ENCODE data around the gene CD300A. TPM values are rescaled to one million over a fixed set of nuclear protein-coding genes. Genes with fewer than 3 reads are reported as not detected.

CD300A gene
- total RNA-seq, result not detected in 2 replicates
- long read RNA-seq, result 0 reads

DNA sequence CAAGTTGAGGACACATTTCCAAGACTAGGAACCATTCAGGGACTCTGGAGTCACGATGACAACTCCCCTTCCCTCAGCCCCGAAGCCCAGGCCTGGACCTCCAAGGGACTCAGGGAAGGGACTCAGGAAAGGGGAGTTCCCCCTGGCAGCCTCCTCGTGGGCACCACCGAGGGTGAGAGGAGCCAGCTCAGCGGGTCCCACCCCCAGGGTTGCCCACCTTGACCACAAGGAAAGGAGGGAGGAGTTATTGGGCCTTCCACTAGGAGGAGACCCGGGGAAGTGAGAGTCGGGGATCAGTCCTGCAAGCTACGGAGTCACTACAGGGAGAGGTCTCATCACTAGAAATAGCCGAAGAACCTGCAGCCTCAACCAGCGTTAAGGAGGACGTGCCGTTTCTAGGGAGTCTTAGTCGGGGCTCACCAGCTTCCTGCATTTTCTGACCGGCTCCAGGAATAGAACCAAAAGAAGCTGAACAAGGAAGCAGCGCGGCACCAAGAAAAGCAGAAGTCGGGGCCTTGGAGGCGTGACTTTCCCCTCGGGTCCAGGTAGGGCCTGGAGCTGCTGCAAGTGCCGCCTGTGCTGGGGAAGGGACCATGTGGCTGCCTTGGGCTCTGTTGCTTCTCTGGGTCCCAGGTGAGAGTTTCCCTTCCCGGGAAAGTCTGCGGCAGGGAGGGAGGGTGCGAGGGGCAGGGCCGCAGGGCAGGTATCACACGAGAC lies at the start of gene CD300A:
TSS of gene CD300A (plus strand) at position 524 of the 717 bp plus-strand sequence. CDS start at position 594, 70 bp downstream.
- H3K36me3 Mint-ChIP-seq (ENCODE audit: unreplicated experiment), result no peaks in the 10 kb centered on the region
- DNase-seq (ENCODE audit: extremely low spot score, unreplicated experiment), result no peak
- H3K9me3 Mint-ChIP-seq (ENCODE audit: unreplicated experiment), result no peaks in the 10 kb centered on the region
- no peak within 1 kb of the TSS for H3K27ac Mint-ChIP-seq (ENCODE audit: unreplicated experiment)
- peaks cover 8% of the 10 kb centered on the region for H3K27me3 Mint-ChIP-seq (ENCODE audit: unreplicated experiment)
- no peaks in the 10 kb centered on the region for H3K4me1 Mint-ChIP-seq (ENCODE audit: unreplicated experiment)
- TF ChIP-seq, protein P1, sequence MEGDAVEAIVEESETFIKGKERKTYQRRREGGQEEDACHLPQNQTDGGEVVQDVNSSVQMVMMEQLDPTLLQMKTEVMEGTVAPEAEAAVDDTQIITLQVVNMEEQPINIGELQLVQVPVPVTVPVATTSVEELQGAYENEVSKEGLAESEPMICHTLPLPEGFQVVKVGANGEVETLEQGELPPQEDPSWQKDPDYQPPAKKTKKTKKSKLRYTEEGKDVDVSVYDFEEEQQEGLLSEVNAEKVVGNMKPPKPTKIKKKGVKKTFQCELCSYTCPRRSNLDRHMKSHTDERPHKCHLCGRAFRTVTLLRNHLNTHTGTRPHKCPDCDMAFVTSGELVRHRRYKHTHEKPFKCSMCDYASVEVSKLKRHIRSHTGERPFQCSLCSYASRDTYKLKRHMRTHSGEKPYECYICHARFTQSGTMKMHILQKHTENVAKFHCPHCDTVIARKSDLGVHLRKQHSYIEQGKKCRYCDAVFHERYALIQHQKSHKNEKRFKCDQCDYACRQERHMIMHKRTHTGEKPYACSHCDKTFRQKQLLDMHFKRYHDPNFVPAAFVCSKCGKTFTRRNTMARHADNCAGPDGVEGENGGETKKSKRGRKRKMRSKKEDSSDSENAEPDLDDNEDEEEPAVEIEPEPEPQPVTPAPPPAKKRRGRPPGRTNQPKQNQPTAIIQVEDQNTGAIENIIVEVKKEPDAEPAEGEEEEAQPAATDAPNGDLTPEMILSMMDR (IDR thresholded peaks at IDR 0.05), result no peak
- no peak within 1 kb of the TSS for H3K4me3 Mint-ChIP-seq (ENCODE audit: unreplicated experiment)

DNA sequence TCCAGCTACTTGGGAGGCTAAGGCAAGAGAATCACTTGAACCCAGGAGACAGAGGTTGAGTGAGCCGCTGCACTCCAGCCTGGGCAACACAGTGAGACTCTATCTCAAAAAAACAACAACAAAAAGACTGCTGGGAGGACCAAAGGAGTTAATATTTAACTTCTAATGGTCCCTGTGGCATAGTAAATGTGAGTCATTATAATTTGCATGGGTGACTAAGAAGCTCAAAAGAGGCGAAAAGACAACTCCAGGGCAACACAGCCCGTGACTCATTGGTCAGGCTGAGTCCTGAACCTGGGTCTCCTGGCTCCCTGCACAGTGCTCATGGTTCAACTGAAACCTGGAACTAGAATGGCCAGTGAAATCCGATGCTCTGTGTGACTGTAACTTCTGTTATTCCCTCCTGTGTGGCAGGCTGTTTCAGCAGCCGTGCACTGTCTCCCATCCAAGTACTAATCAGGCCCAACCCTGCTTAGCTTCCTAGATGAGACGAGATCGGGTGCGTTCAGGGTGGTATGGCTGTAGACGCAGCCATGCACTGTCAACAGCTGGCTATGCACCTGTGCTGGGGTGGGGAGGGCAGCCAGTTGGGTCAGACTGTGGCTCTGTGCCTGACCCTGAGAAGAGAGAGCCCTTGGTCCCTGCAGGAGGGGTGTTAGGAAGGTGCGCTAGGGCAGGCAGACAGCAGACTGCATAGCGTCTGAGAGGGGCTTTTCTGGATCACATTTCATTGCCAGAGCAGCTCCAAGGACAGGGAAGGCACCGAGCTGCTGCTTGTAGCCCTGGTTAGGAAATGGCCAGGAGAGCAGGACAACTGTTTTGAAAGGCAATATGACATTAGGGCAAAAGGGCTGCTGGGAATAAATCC lies 49.0 kb upstream of the CD300A start:
- TF ChIP-seq, protein P1 (IDR thresholded peaks at IDR 0.05), result no peak
- Mint-ChIP-seq H3K9me3 (ENCODE audit: unreplicated experiment) (no peaks in the 10 kb centered on the region), H3K27me3 (ENCODE audit: unreplicated experiment) (peaks cover 4% of the 10 kb centered on the region), H3K36me3 (ENCODE audit: unreplicated experiment) (no peaks in the 10 kb centered on the region), H3K4me3 (ENCODE audit: unreplicated experiment) (no peak overlapping the region), H3K4me1 (ENCODE audit: unreplicated experiment) (peaks cover 6% of the 10 kb centered on the region), H3K27ac (ENCODE audit: unreplicated experiment) (no peak overlapping the region)
- DNase-seq (ENCODE audit: extremely low spot score, unreplicated experiment), result no peak

DNA sequence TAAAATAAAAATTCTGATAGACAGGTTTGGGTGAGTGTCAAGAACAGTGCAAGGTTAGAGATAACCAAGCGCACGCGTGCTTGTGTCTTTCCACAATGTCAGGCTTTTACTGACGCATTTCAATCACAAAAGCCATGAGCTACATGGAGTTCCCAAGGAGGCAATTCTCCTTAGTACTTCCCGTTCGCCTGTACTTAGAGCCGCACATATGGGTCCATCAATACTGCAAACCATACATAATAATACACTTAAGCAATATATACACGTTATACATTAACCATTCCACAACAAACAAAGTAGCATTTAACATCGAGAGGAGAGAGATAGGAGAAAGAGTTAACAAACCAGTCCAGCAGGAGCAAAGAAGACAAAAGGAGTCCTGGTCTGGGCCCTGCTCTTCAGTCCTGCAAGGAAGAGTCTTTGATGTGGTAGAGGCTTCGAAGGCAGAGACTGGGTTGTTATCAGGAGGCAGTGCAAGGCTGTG lies 46.5 kb upstream of the CD300A start:
- Mint-ChIP-seq H3K4me1 (ENCODE audit: unreplicated experiment) (peaks cover 6% of the 10 kb centered on the region), H3K36me3 (ENCODE audit: unreplicated experiment) (no peaks in the 10 kb centered on the region), H3K27me3 (ENCODE audit: unreplicated experiment) (peaks cover 6% of the 10 kb centered on the region), H3K9me3 (ENCODE audit: unreplicated experiment) (no peaks in the 10 kb centered on the region), H3K27ac (ENCODE audit: unreplicated experiment) (no peak overlapping the region), H3K4me3 (ENCODE audit: unreplicated experiment) (no peak overlapping the region)
- no peak for DNase-seq (ENCODE audit: extremely low spot score, unreplicated experiment)
- TF ChIP-seq, protein P1 (IDR thresholded peaks at IDR 0.05), result no peak

DNA sequence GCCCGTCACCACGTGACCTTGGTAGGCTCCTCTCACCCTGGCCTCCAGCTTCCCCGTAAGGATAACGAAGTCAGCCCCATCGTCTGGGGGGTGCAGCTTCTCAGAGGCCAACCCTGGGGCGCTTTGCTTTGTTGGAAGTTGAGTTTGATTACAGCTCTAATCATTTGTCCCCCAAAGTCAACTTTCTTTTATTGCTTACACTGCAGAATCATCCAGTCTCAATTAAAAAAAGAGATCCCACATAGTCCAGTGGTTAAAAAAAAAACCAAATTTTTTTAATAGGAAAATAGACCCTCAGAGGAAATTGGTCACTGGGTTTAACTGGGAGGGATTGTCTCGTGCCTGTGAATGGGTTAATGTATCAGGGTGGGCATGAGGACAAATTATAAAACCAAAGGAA lies 42.3 kb upstream of the CD300A start:
- no peak overlapping the region for H3K27ac Mint-ChIP-seq (ENCODE audit: unreplicated experiment)
- H3K4me3 Mint-ChIP-seq (ENCODE audit: unreplicated experiment), result no peak overlapping the region
- peaks cover 6% of the 10 kb centered on the region for H3K27me3 Mint-ChIP-seq (ENCODE audit: unreplicated experiment)
- TF ChIP-seq, protein P1 (IDR thresholded peaks at IDR 0.05), result no peak
- H3K4me1 Mint-ChIP-seq (ENCODE audit: unreplicated experiment), result peaks cover 3% of the 10 kb centered on the region
- H3K36me3 Mint-ChIP-seq (ENCODE audit: unreplicated experiment), result no peaks in the 10 kb centered on the region
- DNase-seq (ENCODE audit: extremely low spot score, unreplicated experiment), result no peak
- no peaks in the 10 kb centered on the region for H3K9me3 Mint-ChIP-seq (ENCODE audit: unreplicated experiment)

DNA sequence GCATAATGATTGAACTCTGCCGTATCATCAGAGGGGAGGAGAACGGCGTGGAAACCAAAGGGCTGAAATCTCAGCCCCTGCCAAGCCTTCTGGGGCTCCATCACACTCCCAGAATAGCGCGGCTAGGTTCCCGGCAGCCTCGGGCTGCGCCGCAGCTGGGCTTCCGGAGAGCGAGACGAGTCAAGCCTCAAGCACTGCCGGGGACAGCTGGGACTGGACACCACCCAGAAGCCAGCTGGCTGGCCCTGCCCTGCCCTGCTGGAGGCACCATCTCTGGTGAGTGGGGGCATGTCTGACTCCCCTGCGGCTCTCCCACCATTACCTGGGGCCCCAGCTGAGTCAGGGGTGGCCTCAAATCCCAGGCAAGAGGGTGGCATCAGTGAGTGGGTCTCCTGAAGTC lies 41.8 kb upstream of the CD300A start:
- Mint-ChIP-seq H3K36me3 (ENCODE audit: unreplicated experiment) (no peaks in the 10 kb centered on the region), H3K27ac (ENCODE audit: unreplicated experiment) (no peak overlapping the region), H3K4me3 (ENCODE audit: unreplicated experiment) (no peak overlapping the region), H3K9me3 (ENCODE audit: unreplicated experiment) (no peaks in the 10 kb centered on the region), H3K4me1 (ENCODE audit: unreplicated experiment) (peaks cover 6% of the 10 kb centered on the region), H3K27me3 (ENCODE audit: unreplicated experiment) (peaks cover 6% of the 10 kb centered on the region)
- TF ChIP-seq, protein P1 (IDR thresholded peaks at IDR 0.05), result no peak
- no peak for DNase-seq (ENCODE audit: extremely low spot score, unreplicated experiment)

All from osteocyte (in vitro differentiated cells).